ENCODE results near the gene TMEM131. TPM values are rescaled to one million over a fixed set of nuclear protein-coding genes. Genes with fewer than 3 reads are reported as not detected.

The TMEM131 gene
- total and polyA plus RNA-seq, 2 of the 8 experiments (the other 6 are each of a cell fraction or from before 2014, with no cell fraction given): 9.7 to 22.9 TPM

- H3K79me1 ChIP-seq (ENCODE audit: low read depth, low read length): no peaks in the 10 kb centered on the region
- no peak overlapping the region for H3K18ac ChIP-seq (ENCODE audit: extremely low read depth, low read length)
- H2BK5ac ChIP-seq (ENCODE audit: low read depth, low read length): no peak overlapping the region
- no peak overlapping the region for H2BK120ac ChIP-seq (replicated peaks; ENCODE audit: low read depth, low read length)
- no peak overlapping the region for H2BK15ac ChIP-seq (ENCODE audit: low read length)
- FAIRE-seq: no peak
- ChIA-PET CTCF (ENCODE audit: partially characterized antibody) (interaction anchor here (0.6 to 10.1 kb wide), 18 partner anchors 9 to 640 kb away, joined by 3 to 149 read pairs (median 13); partner anchors contain the start of gene ZAP70), POLR2A (ENCODE audit: partially characterized antibody) (interaction anchor here (0.9 to 1.1 kb wide), 2 partner anchors 31 to 75 kb away, joined by 3 to 4 read pairs; partner anchors contain the start of gene ACTR1B)
- no peak overlapping the region for H3K4ac ChIP-seq (replicated peaks; ENCODE audit: insufficient read length, low read depth, low read length)
- 91% methylated on average over 20 of the region's 23 CpGs; no CpG with 5 or more reads in 1 of the 2 experiments for WGBS, 2 experiments (ENCODE audit: extremely low coverage in 1 of 2, insufficient coverage in 1 of 2, insufficient read length in 1 of 2, insufficient replicate concordance in 2 of 2, low coverage in 1 of 2, low lambda C conversion rate in 2 of 2, missing lambda C conversion rate in 1 of 2)
- H3K4me1 ChIP-seq (replicated peaks in 1 of 4; ENCODE audit: control insufficient read depth in 3 of 4, insufficient read depth in 4 of 4, low read length in 3 of 4): peaks cover 0 to 2% (median 0%) of the 10 kb centered on the region in 4 experiments; a peak in 1 of 7 replicates
- H3K14ac ChIP-seq (ENCODE audit: insufficient read length): no peak overlapping the region
- H3K79me2 ChIP-seq (ENCODE audit: control insufficient read depth in 1 of 2, insufficient read depth in 2 of 2, low read length in 2 of 2): no peaks in the 10 kb centered on the region
- H3K27me3 ChIP-seq (replicated peaks in 1 of 4; ENCODE audit: control insufficient read depth in 3 of 4, extremely low read depth in 1 of 4, insufficient read depth in 3 of 4, low read length in 3 of 4): no peaks in the 10 kb centered on the region
- H4K91ac ChIP-seq (replicated peaks; ENCODE audit: insufficient read length, low read length): no peak overlapping the region
- H2AFZ ChIP-seq (ENCODE audit: low read length): no peak overlapping the region
- no peak overlapping the region for H3K56ac ChIP-seq (replicated peaks; ENCODE audit: insufficient read length, low read depth, low read length)
- H3K27ac ChIP-seq (ENCODE audit: low read depth, low read length): no peak overlapping the region
- H4K8ac ChIP-seq (ENCODE audit: extremely low read depth, insufficient read depth, low read length): no peak overlapping the region
- H3K9me3 ChIP-seq (ENCODE audit: insufficient read depth in 2 of 2, low read depth in 1 of 2, low read length in 1 of 2): no peaks in the 10 kb centered on the region
- H3K4me3 ChIP-seq (ENCODE audit: extremely low read depth in 1 of 4, insufficient read depth in 2 of 4, low read depth in 3 of 4, low read length in 4 of 4): no peak overlapping the region
- no peaks in the 10 kb centered on the region for H4K20me1 ChIP-seq (replicated peaks in 1 of 2; ENCODE audit: control insufficient read depth in 1 of 2, insufficient read depth in 2 of 2, low read length in 2 of 2)
- no peak overlapping the region for H2BK20ac ChIP-seq (ENCODE audit: low read length)
- no peak overlapping the region for H3K4me2 ChIP-seq (ENCODE audit: insufficient read depth in 1 of 2, low read depth in 2 of 2, low read length in 2 of 2)
- H3K23me2 ChIP-seq (ENCODE audit: low read depth, low read length): no peaks in the 10 kb centered on the region
- H2AK5ac ChIP-seq (ENCODE audit: low read depth, low read length): no peak overlapping the region
- H3K36me3 ChIP-seq (ENCODE audit: control insufficient read depth in 2 of 4, insufficient read depth in 4 of 4, low read length in 3 of 4): no peaks in the 10 kb centered on the region
- no peak for DNase-seq (ENCODE audit: low read depth in 1 of 2, low spot score in 2 of 2)
- H3K9ac ChIP-seq (replicated peaks in 1 of 4; ENCODE audit: extremely low read depth in 1 of 4, low read depth in 3 of 4, low read length in 3 of 4): no peak overlapping the region
- no peak overlapping the region for H3K23ac ChIP-seq (ENCODE audit: insufficient read length)
- H4K5ac ChIP-seq (ENCODE audit: insufficient read length, low read depth, low read length): no peak overlapping the region
- H2BK12ac ChIP-seq (ENCODE audit: low read depth, low read length): no peak overlapping the region
- TF ChIP-seq CHD2 (IDR thresholded peaks at IDR 0.05; ENCODE audit: low read length) (no peak), EZH2 (IDR thresholded peaks at IDR 0.05; ENCODE audit: low read depth, low read length, severe bottlenecking) (no peak), KDM4A (IDR thresholded peaks at IDR 0.05; ENCODE audit: low read depth, low read length, severe bottlenecking) (no peak), CBX8 (IDR thresholded peaks at IDR 0.05; ENCODE audit: borderline replicate concordance, low read depth, low read length) (no peak), EGR1 (IDR thresholded peaks at IDR 0.05; ENCODE audit: borderline replicate concordance, low read depth, low read length) (no peak), HDAC2 (IDR thresholded peaks at IDR 0.05; ENCODE audit: borderline replicate concordance in 1 of 2, low read depth in 2 of 2, low read length in 2 of 2) (no peak), SRF (IDR thresholded peaks at IDR 0.05; ENCODE audit: low read depth, low read length) (no peak), SIRT6 (IDR thresholded peaks at IDR 0.05; ENCODE audit: low read length) (no peak), POLR2AphosphoS5 (IDR thresholded peaks at IDR 0.05; ENCODE audit: low read depth, low read length) (no peak), E2F6 (IDR thresholded peaks at IDR 0.05) (no peak)
Observed at GRCh38 chr2:97739020-97739892, 256.5 kb downstream of the TMEM131 start.

All from H1 (cell line).